HG03108 (cell line): ENCODE data around the gene FLT1.

Experiments used
- ATAC-seq: cut with Tn5 transposase; IDR thresholded peaks from one replicate; pipeline ENCODE4 v1.9.1; 2021; ENCODE audit warnings: moderate library complexity; ENCODE audit not compliant: unreplicated experiment

Gene FLT1

DNA sequence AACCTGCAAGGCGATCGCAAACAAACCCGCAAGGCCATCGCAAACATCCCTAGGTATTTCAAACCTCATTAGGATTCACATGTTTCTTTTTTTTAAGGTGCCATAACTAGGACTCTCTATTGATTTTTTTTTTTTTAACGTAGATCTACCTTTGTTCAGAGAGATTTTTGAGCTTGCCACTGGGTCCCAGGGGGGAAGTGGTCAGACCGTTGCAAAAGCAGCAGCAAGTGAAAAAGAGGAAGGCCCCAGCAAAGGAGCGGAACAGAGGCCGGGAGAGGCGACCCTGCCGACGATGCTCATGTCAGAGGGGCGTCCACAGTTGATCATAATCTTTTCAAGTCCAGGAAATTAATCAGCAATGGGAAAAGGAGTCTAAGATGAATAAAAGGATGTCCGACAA is 32.7 kb upstream of the FLT1 start:
- ATAC-seq: no peak

DNA sequence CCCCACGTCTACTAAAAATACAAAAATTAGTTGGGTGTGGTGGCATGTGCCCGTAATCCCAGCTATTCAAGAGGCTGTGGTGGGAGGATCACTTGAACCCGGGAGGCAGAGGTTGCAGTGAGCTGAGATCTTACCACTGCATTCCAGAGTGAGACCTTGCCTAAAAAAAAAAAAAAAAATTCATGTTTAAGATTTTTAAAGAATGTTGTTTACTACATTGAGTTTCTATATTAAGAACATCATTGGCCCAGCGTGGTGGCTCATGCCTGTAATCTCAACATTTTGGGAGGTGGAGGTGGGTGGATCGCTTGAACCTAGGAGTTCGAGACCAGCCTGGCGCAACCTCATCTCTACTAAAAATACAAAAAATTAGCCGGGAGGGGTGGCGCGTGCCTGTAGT is 31.9 kb upstream of the FLT1 start:
- no peak for ATAC-seq

DNA sequence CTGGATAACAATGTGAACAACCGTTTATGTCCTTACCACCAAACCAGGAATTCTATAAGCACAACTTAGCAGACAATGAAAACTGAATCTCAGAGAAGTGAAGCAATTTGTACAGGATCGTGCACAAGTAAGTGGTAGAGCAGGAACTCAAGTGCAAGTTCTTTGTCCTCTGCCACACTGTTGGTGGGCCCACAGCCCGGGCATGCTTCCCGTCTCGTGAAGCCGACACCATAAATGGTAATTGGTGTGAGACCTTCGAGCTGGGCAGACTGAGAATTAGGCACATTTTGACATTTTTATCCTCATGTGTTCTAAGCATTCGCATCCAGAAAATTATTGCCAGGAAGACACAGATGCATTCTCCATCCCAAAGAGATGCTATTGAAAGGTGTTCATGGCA is 27.9 kb upstream of the FLT1 start:
- no peak for ATAC-seq

DNA sequence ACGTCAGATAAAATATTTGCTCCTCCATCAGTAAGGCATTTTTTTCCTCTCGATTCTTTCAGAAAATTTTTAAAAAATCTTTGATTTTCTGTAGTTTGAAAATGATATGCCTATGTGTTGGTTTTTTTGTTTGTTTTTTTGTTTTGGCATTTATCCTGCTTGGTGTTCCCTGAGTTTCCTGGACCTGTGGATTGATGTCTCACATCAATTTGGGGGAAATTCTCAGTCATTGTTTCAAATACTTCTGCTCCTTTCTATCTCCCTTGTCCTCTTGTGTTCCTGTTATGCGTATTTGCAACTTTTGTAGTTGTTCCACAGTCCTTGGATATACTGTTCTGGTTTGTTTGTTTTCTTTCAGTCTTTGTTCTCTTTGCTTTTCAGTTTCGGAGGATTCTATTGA is 18.8 kb upstream of the FLT1 start:
- no peak for ATAC-seq

DNA sequence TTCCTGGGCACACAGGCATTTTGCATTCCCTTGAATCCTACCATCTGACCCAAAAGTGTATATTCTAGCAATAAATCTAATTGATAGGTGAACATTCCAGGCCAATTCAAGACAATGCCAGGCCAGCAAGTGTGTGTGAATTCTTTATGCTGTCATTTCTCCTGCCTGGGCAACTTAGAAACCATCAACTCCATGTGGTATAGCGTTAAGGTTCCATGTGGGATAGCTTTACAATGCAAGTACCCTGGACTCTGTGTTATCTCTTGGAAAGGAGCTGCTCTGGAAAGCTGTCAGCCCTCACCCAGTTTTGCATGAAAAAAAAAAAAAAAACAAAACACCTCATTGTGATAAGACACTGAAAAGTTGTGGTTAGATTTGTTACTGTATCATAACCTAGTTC is 15.6 kb upstream of the FLT1 start:
- no peak for ATAC-seq

DNA sequence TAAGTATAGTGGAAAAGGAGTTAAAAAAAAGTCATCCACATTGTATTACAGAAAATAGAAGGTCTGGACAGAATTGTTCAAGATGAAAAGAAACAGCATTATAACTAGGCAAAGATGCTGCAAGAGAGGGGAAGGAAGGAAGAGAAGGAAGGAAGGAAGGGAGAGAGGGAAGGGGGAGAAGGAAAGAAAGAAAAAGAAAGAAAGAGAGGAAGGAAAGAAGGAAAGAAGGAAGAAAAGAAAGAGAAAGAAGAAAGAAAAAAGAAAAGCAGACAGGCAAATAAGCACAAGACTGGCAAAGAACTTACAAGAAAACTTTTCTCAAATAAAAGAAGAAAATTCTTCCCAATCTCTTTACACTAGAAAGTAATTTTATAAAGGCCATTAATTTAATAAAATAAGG is 15.1 kb upstream of the FLT1 start:
- no peak for ATAC-seq

DNA sequence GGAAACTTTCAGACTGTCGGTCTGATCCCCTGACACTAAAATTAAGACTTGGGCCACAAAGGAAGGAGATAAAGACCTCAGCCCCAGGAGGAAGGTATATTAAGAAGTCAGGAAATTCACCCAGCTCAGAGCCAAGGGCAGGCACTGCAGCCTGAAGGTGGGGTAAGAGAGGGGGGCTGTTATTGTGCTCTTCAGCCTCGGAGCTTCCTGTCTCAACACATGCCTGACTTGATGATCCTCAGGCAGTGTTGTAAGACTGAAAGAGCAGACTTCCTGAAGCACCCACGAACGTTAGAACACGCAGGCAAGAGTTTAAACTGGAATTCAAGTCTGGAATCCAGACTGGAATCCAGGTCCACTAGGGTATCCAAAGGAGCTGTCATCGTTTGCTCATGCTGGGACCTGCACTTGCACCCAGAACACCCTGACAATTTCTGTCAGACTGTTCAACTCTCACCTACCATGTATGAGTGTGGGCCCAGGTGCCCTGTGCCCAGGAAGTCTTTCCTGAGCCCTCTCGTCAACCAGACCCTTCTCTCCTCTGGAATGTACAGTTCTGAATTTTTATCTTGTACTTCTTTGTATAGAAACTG is 10.7 kb upstream of the FLT1 start:
- ATAC-seq: no peak

DNA sequence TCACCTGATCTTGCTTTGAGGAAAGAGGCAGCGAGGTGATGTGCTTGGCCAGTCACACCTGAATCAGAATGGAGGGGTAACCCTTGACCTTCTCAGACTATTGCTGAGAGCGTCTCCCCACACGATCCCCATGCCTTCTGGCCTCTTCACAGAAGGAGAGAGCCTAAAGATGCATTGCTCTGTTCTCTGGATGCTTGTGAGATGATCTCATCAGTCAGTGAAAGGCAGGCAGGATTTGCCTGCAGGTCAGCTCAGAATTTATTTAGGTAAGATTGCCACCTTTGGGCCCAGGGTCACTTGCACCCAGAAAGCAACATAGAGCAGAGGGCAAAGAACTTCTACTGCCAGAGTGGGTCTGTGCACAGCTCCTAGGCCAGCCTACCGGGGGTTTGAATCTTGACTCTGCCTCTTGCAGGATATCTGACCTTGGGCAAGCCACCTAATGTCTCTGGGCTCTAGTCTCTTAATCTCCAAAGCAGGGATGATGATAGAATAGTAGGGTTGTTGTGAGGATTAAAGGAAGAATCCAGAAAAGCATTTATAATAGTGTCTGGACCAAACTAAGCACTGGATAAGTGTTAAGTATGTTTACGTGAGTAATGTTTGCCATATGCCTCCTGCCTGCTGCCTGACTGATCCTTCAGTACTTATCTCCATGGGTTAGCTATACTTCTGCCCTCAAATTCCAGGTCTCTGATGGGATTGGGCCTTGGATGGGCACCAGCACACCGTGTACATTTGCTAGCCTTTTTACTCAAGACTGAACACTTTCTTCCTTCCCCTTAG is 8.4 kb upstream of the FLT1 start:
- no peak for ATAC-seq

DNA sequence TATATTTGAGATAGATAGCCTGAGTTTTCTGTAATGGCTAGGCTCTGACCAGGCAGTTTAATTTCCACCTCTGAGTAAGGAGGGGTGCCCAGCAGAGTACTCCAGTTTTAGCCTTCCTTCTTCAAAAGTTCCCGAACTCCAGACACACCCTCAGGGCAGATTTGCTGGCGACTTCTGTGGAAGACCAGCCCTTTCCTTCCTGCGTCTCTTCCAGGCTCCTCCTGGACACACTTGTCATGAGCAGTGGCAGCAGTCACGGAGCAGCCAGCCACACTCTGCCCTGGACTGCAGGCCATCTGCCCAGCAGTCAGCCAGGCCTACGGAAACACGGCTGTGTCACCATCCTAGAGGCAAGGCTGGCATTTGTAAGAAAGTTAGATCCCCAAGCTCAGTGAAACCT is 6.6 kb upstream of the FLT1 start:
- no peak for ATAC-seq

DNA sequence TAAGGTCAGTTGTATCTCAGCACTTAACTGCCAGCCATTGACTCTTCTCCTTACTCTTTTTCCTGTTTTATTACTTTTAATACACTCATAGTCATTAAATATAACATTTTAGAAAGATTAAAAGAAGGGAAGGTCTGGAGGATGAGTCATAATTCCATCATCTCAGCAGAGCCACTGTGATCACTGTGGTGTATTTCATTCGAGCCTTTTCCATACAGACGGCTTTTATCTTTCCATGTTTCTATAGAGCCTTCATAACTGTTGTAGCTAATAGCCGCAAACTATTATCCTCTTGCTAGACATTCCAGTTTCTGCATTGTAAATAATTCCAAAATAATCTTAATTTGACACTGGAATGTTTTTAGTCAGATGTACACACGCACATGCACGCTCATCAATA is 4.7 kb upstream of the FLT1 start:
- no peak for ATAC-seq

DNA sequence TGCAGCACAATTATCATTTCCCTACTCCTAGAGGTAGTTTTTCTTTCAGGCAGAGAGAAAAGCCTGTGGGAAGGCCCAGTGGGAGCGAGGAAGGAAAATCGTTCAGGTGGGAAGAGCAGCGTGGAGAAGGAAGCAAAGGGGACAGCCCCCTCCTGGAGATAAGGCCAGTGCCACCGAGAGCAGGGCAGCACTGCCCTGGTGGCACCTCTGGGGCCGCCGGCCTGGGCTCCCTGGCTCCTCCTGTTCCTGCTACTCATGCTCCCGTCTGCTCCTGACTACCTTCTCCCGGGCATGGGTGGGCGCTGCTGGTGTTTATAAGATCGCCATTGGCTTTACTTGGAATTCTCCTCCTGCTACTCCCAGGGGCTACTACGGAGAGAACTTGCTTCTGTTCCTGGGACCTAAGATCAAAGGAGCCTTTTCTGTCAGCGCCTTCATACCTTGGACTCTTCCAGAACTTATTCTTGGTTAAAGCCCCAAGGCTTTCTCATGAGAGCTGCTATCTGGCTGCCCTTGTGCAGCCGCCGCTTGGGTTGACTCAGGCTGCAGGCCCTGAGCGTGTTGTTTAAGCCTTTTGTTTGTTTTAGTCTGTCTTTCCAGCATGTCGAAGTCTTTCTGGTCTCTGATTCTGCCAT is 3.7 kb upstream of the FLT1 start:
- ATAC-seq: no peak

DNA sequence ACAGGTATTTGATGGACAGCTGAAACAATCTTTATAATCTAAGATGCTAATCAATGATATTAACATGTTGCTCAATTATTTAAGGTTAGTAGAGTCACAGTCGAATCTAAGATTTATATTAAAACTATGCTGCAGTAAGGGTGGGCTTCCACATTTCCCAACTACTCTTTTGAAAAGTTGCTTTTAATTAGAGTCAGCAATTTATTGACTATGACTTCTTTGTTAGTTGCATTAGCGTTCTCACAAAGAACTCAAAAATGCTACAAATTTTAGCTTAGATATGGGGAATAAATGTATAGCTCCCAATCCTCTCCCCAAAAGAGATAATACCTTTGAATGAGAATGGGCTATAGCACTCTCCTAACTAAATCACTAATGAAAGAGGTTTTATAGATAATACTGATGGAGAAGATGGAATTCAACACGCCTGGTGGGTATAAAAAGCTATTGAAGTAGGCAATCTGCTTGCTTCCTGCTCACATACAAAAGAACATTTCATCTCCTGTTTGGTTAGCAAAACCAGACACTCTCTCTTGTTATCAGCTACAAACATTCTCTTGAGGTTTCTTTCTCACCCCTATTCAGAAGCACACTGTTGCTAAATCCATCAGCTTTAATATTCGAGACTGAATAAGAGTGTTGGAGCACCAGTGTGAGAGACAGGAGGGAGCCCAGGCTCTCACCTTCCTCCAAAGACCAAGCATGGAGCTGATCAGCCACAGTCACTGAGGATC is 2.4 kb upstream of the FLT1 start:
- no peak for ATAC-seq

DNA sequence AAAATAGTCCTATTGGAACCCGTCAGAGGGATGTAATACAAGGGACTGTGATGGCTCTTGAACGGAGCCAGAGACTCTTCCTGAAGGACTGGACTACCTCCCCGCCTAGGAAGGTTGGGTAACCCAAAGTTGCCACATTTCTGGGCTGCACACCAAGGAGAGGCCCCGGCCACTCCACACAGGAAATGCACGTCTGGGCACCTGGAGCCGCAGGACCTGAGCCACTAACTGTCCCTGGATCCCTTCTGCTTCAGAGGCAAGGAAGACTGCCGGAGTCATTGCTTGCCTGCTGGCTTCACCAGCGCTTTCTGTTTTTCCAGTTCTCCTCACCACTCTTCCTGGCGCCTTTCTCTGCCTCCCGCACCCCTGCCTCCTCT is 1.2 kb upstream of the FLT1 start:
- ATAC-seq: no peak

DNA sequence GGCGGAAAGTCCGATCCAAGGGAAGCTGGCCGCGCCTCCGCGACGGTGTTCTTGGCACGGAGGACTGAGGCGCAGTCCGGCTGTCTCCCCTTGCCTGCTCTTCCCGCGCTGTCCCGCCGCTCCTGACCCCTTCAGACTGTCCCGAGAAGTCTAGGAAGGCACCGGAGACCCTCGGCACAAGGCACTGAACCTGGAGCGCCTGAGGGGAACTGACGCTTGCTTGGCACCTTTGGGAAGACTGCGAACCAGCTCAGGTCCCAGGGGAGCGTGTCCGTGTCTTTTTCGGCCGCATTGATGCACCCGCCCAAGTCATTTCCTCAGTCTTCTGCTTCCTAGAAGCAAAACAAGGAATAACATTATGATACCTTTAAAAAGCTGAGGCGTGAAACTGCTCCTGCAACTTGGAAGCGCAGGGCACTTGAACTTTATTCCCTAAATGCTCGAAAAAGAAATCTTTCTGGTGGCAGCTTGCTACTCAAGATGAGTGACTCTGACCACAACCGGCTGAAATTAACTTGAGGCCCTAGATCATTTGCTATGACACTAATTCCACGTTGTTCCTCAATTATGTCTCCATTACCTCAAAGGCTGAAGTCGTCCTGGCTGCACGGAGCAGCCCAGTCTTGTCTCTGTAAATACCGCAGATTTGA is 735 bp upstream of the FLT1 start:
- no peak for ATAC-seq

DNA sequence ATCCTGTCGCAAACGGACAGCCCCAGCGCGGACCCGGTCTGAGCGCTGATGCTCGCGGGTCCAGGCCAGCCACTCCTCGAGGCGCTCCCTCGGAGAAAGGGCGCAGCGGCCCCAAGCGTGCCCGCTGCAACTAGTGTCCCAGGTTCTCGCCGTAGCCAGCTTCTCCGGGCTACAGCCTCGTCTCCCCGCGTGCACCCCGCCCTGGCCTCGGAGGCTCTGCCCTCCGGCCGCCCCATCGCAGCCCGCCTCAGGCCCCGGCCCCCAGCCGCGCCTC is 487 bp downstream of the FLT1 start:
- ATAC-seq: no peak

DNA sequence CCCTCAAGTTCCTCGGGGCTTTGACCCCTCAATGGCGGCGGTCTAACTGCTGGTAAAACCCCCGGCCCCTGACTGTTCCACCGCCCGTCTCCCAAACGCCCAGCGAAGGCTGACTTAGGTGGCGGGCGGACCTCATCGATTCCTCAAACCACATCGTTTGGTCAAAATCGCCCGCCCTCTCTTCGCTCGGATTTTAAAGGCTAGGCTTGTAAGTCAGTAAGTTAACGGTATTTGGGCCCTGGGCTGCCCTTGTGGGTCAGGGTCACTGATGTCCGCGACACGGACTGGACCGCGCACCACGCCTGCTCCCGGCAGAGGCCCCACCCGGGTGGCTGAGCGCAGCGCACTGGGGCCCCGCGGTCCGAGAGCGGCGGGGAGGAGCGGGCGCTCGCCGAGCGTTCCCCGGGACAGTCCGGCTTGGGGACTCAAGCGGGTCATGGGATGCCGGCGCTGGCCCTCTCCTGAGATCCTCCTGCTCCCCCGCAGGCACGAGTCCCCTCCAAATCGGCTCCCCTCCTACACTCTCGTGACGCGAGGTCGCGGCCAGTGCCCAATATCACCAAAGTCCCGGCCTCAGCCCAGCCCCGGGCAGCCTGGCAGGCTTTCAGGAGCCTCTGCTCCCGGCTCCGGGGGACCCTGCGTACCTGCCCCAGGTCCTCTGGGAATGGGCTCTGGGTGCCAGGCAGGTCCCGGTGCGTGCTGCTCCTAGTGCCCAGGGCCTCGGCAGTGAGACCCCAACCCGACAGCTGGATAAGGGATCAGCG is 1.0 kb downstream of the FLT1 start:
- ATAC-seq: no peak

DNA sequence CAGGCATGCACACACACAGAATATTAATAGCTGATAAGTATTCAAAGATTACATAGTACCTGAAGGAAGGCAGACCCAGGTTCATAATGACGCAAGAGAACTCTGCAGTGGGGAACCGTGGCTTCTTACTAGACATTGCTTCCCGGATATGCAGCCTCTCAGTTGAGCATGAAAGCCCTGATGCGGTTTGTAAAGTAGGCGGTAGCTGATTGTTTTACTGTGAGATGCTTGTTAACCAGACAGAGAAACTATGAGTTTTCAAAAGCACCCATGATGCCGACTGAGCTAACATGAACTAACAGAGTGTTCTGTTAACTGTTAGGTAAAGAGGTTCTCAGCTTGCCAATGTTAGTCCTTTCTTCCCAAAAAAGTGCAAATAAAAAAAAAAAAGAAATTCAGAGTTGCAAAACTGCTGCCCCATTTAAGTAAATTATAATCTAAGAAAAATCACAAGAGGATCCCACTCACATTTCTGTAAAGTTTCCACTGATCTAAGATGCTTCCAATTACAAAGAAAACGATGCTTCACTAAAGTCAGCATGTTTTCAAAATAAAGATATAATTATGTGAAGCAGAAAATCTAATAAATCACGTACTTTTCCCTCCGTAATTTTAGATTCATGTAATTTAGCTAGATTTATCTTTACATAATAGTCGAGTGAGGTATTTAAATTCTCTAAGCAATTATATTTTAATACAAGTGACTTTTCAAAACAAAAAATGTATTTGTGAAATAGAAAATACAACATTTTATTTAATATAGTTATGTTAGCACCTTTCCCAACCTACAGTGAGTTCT is 2.2 kb downstream of the FLT1 start:
- ATAC-seq: no peak

DNA sequence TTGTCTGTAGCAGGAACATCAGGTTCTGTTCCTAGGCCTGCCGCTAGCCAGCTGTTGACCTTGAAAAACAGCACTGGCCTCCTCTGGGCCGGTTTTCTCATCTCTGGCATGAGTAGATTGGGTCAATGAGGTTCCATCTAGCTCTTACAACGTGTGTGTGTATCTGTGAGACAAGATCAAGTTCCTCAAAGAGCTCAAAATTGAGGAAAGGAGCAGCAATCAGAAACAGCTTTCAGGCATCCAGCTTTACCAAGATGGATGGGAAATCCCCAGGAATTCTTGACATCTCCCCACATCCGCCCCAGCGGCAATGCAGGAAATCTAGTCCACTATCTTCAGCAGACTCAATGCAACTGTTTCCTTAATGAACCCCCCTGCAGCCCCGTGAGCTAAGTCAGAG is 4.9 kb downstream of the FLT1 start:
- ATAC-seq: no peak

DNA sequence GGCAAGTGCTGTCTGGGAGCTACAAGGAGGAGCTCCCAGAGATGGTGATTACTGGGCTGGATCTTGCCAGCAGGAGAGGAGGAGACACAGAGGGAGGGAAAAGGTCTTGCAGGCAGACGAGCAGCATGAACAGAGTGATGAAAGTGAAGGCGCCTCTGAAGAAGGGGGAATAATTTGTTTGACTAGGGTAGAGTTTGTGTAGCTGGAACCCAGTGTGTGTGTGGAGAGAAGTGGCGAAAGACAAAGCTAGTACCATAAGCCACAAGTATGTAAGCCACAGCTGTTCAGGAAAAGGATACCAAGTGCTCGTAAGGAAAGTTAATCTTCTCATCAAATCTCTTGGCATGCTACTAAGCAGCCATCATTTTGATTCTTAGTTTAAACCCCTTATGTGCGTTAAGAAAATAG is 5.4 kb downstream of the FLT1 start:
- ATAC-seq: no peak

DNA sequence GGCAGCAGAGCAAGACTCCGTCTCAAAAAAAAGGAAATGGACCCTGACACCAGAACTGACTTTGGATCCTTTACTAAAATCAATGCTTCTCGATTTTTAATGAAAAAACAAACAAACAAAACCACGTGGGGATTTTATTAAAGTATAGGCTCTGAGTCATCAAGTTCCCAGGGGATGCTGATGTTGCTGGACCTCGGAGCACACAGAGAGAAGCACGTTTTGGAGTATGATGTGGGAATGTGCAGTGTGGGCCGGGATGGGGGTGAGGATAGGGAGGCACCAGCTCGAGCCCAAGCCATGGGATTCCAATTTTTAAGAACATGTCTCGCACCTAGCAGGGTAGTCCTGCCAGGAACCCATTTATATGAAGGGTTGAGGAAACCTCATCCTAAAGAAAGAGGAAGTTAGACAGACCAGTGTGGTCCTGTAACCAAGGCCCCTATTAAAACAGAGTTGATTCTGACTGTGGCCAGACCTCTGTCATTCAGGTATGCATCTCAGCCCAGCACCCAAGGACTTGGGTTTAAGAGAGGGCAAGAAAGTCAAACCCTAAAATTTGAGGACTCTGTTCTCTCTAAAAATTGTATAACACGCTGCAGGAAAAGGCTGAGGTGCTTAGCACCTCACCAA is 6.4 kb downstream of the FLT1 start:
- ATAC-seq: no peak
